Spleen (tissue), 11 donors: ENCODE measurements around the gene MS4A4A. TPM values are rescaled to one million over a fixed set of nuclear protein-coding genes. Genes with fewer than 3 reads are reported as not detected.

Experiments used
- DNase-seq: peaks from one replicate; pipeline ENCODE4 v3.0.0-alpha.2; 2020
- H3K27ac ChIP-seq, 8 donors: fragments of 200-600 bp; sonication (generic) in 7 of 8; 1 replicate in 4 of 8; 2 replicates in 4 of 8; pipeline versions ENCODE4 v1.5.0 to v1.8.0; 2016 to 2021; ENCODE audit warnings: inconsistent platforms in 4 of 8, mild to moderate bottlenecking in 4 of 8, moderate library complexity in 1 of 8
- H3K27me3 ChIP-seq, 7 donors: fragments of 200-600 bp; sonication (generic) in 6 of 7; replicated peaks in 1 of 7; 1 replicate in 4 of 7; 2 replicates in 3 of 7; pipeline versions ENCODE4 v1.5.0 to v1.8.0; 2016 to 2021; ENCODE audit warnings: inconsistent platforms in 3 of 7, mild to moderate bottlenecking in 1 of 7
- H3K36me3 ChIP-seq, 6 donors: fragments of 200-600 bp; sonication (generic) in 5 of 6; 1 replicate in 4 of 6; 2 replicates in 2 of 6; pipeline versions ENCODE4 v1.5.0 to v1.8.0; 2016 to 2021; ENCODE audit warnings: inconsistent platforms in 2 of 6
- H3K4me1 ChIP-seq, 6 donors: fragments of 200-600 bp; sonication (generic) in 5 of 6; 1 replicate in 3 of 6; 2 replicates in 3 of 6; pipeline versions ENCODE4 v1.5.0 to v1.8.0; 2016 to 2021; ENCODE audit warnings: inconsistent platforms in 3 of 6
- H3K4me3 ChIP-seq, 8 donors: fragments of 200-600 bp; sonication (generic) in 7 of 8; 1 replicate in 4 of 8; 2 replicates in 4 of 8; pipeline versions ENCODE4 v1.5.0 to v1.8.0; 2016 to 2021; ENCODE audit warnings: inconsistent platforms in 4 of 8, mild to moderate bottlenecking in 4 of 8, moderate library complexity in 2 of 8
- H3K9me3 ChIP-seq, 8 donors: fragments of 200-600 bp; sonication (generic) in 7 of 8; 1 replicate in 4 of 8; 2 replicates in 4 of 8; pipeline versions ENCODE4 v1.5.0 to v1.8.0; 2016 to 2021; ENCODE audit warnings: inconsistent platforms in 4 of 8
- POLR2A ChIP-seq, 3 donors: fragments of 450-650 bp; IDR thresholded peaks; one replicate each; pipeline ENCODE4 v1.5.1; 2017; ENCODE audit warnings: antibody characterized with exemption in 3 of 3, mild to moderate bottlenecking in 1 of 3
- POLR2AphosphoS5 ChIP-seq, 3 donors: sonication (generic); formaldehyde crosslinking; IDR thresholded peaks; one replicate each; pipeline ENCODE4 v1.5.1; 2017; ENCODE audit warnings: antibody characterized with exemption in 3 of 3
- WGBS, 5 donors: extraction: QIAGEN DNeasy Blood & Tissue Kit in 3 of 5; methylation state at CpG; one replicate each; pipeline versions ENCODE4 v1.1.5 to v1.1.7; 2013 to 2018; 5-methylcytosine and 5-hydroxymethylcytosine counted together
- intact Hi-C: fragments of 100-400 bp; cut with DNase I; formaldehyde crosslinking; loops from one replicate; pipeline ENCODE4 v1.15.0; 2023; ENCODE audit warnings: low total_unique reads
- polyA plus RNA-seq, 3 donors: library from polyadenylated mRNA; stranded (reverse); fragments of 200-250 nt; gene quantifications; one replicate each; pipeline ENCODE4 v1.2.1, GENCODE V29; 2013
- total RNA-seq, 7 donors: library from RNA; depleted of rRNA in 3 of 7; stranded (reverse); fragments of >200 nt in 3 of 7; fragmentation: NEBNext Ultra II Directional in 4 of 7; extraction: Animal tissue kit (Norgen Biotek cat#: 25700) in 4 of 7; gene quantifications; one replicate each; pipeline versions ENCODE4 v1.1.0 to v1.2.1, GENCODE V29; 2016 to 2021
- TF ChIP-seq, protein P1 (sequence below), 11 experiments: fragments of 200-600 bp in 7 of 11; fragments of 450-650 bp in 4 of 11; sonication (generic) in 4 of 11; IDR thresholded peaks in 8 of 11; conservative IDR thresholded peaks in 3 of 11; 1 replicate in 7 of 11; 2 replicates in 4 of 11; pipeline versions ENCODE4 v1.4.0 to v1.8.0; 2016 to 2021; ENCODE audit warnings: antibody characterized with exemption in 11 of 11, inconsistent platforms in 4 of 11, mild to moderate bottlenecking in 1 of 11
- donor health status: healthy with polysubstance abuse.
- donor health status: DM: no; HTN: no; CAD: no; lungs with moderate emphysema.
- donor health status: DM: no; HTN: no; CAD: no.
- donor health status: Bipolar disorder and iron deficiency.
- donor health status: healthy.
- donor health status: DM: no; HTN: no; CAD: no.
- donor health status: DM: yes; HTN: yes; CAD: no.

Gene MS4A4A
- total and polyA plus RNA-seq, 10 donors: 24.3 to 130 (median 54.0) TPM

GRCh38 chr11:60305906-60306619 is 25.6 kb downstream of the MS4A4A start:
- H3K27me3 ChIP-seq: no peaks in the 10 kb centered on the region
- TF ChIP-seq, protein P1, sequence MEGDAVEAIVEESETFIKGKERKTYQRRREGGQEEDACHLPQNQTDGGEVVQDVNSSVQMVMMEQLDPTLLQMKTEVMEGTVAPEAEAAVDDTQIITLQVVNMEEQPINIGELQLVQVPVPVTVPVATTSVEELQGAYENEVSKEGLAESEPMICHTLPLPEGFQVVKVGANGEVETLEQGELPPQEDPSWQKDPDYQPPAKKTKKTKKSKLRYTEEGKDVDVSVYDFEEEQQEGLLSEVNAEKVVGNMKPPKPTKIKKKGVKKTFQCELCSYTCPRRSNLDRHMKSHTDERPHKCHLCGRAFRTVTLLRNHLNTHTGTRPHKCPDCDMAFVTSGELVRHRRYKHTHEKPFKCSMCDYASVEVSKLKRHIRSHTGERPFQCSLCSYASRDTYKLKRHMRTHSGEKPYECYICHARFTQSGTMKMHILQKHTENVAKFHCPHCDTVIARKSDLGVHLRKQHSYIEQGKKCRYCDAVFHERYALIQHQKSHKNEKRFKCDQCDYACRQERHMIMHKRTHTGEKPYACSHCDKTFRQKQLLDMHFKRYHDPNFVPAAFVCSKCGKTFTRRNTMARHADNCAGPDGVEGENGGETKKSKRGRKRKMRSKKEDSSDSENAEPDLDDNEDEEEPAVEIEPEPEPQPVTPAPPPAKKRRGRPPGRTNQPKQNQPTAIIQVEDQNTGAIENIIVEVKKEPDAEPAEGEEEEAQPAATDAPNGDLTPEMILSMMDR (IDR thresholded peaks at IDR 0.05 in 8 of 11, conservative IDR thresholded peaks at IDR 0.05 in 3 of 11): no peak
- no peak for TF ChIP-seq POLR2A (IDR thresholded peaks at IDR 0.05)
- no peak for TF ChIP-seq POLR2AphosphoS5 (IDR thresholded peaks at IDR 0.05)
- peaks cover 0 to 58% (median 0%) of the 10 kb centered on the region in 6 donors for H3K36me3 ChIP-seq
- WGBS, 5 donors: 65 to 88% (median 84%) methylated on average over 3 of the region's 3 CpGs
- no peaks in the 10 kb centered on the region for H3K9me3 ChIP-seq
- H3K4me1 ChIP-seq: peaks cover 0 to 17% (median 0%) of the 10 kb centered on the region in 6 donors
- intact Hi-C loops: no loop called here
- H3K4me3 ChIP-seq: no peak overlapping the region
- no peak overlapping the region for H3K27ac ChIP-seq
- no peak for DNase-seq

- peaks cover 0 to 48% (median 0%) of the 10 kb centered on the region in 6 donors for H3K36me3 ChIP-seq
- H3K27me3 ChIP-seq: no peaks in the 10 kb centered on the region
- TF ChIP-seq, protein P1 (IDR thresholded peaks at IDR 0.05 in 8 of 11, conservative IDR thresholded peaks at IDR 0.05 in 3 of 11): no peak
- TF ChIP-seq POLR2A (IDR thresholded peaks at IDR 0.05): no peak
- no peak for TF ChIP-seq POLR2AphosphoS5 (IDR thresholded peaks at IDR 0.05)
- DNase-seq: no peak
- WGBS, 5 donors: 75 to 86% (median 85%) methylated on average over 3 of the region's 3 CpGs
- no peak overlapping the region for H3K4me3 ChIP-seq
- H3K27ac ChIP-seq: peak overlapping the region in 1 of 8 donors; percentile 8
- peaks cover 0 to 17% (median 0%) of the 10 kb centered on the region in 6 donors for H3K4me1 ChIP-seq
- no peaks in the 10 kb centered on the region for H3K9me3 ChIP-seq
- intact Hi-C loops: no loop called here
Observed at GRCh38 chr11:60307507-60308195, 27.2 kb downstream of the MS4A4A start.

DNA sequence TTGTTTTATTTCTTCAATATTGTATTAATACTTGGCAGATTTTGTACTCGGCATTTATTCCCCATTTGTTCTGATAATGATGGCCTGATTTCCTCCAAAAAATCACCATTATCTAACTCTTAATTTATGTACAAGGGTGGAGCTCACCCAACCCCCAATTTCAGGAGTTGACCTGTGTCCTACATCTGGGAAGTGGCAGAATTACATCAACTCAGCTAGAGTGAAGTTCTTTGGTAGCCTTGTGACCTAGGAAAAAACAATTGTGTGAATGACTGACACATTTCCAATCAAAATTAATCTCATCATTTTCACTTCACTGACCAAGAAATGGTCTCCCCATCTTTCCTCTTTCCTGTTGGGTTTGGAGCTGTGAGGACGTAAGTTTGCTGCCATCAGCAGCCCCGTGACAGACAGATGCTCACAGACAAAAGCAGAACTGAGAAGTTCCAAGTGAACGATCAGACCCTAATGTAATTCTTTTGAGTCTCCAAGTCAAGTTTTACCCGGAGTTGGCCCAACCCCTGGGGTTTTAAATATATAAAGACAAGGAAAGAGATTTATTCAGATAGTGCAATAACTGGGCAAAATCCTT is 30.0 kb downstream of the MS4A4A start:
- Histone ChIP-seq H3K27ac (peak overlapping the region in 5 of 8 donors; percentile 14 to 61 (median 57)), H3K27me3 (peaks cover 0 to 3% (median 0%) of the 10 kb centered on the region in 7 donors), H3K9me3 (no peaks in the 10 kb centered on the region), H3K36me3 (peaks cover 0 to 27% (median 0%) of the 10 kb centered on the region in 6 donors), H3K4me3 (no peak overlapping the region), H3K4me1 (peaks cover 0 to 17% (median 0%) of the 10 kb centered on the region in 6 donors)
- intact Hi-C loops: no loop called here
- no peak for DNase-seq
- TF ChIP-seq, protein P1 (IDR thresholded peaks at IDR 0.05 in 8 of 11, conservative IDR thresholded peaks at IDR 0.05 in 3 of 11): no peak
- TF ChIP-seq POLR2AphosphoS5 (IDR thresholded peaks at IDR 0.05): peak in 1 of 3 donors; percentile 75
- 38 to 46% (median 44%) methylated on average over 5 of the region's 5 CpGs for WGBS, 5 donors
